SKM-1 (cell line): ENCODE results near the gene EEFSEC.

Experiments used
- DNase-seq: peaks from one replicate; lab custom pipeline; 2025; ENCODE audit not compliant: unreplicated experiment; lab: John Stamatoyannopoulos, UW

The EEFSEC gene

GRCh38 chr3:128364808-128365360 is 211.6 kb downstream of the EEFSEC start:
- DNase-seq, result no peak

GRCh38 chr3:128366136-128366535 is 212.9 kb downstream of the EEFSEC start:
- DNase-seq, result no peak

DNA sequence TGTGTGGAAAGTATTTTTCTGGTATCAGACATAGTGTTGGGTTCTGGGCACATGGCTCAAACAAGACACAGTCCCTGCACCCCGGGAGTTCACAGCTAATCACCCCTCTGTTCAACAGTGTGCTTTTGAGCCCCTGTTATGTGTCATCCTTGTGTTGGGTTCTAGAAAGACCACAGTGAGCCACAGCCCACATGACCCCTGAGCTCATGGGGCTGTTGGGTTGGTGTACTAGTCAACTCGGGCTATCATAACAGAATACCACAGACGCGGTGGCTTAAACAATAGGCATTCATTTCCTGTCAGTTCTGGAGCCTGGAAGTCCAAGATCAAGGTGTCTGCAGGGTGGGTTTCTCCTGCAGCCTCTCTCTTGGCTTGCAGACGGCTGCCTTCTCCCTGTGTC is 213.4 kb downstream of the EEFSEC start:
- DNase-seq, result no peak

DNA sequence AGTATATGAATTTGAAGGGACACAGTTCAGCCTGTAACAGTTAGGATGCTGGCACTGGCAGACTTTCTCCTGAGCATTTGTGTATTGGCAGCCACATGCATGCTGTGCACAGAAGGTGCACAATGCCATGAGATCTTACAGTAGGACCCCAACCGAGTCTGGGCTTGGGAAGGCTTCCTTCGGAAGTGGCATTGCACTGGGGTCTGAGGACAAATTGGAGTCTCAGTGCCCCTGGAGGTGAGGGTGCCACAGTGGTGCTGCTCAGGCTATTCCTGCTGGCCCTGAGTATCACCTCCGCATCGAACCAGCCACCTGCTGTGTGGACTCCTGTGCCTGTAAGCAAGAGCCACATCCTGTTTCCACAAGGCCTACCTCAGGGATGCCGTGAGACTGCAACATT is 213.9 kb downstream of the EEFSEC start:
- no peak for DNase-seq

GRCh38 chr3:128367761-128368160 is 214.5 kb downstream of the EEFSEC start:
- no peak for DNase-seq

DNA sequence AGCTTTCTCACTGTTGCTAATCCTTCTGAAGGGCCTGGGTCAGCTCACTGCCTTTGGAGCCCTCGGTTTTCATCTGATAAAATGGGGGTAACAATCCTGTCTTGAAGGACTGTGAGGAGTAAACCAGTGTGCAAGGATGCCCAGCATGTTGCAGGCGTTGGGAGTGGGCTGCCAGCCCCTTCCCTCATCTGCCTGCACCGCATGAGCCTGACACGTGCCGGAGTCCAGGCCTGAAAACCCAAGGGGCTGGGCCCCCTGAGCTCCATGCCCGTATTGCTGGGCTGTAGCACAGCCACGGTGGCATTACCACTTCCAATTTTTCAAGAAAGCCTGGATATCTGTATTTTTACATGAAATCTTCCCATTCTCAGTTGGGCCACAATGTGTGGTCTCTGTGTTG is 215.3 kb downstream of the EEFSEC start:
- DNase-seq, result no peak

GRCh38 chr3:128369121-128369703 is 215.9 kb downstream of the EEFSEC start:
- no peak for DNase-seq

- no peak for DNase-seq
Measured at GRCh38 chr3:128369881-128370642, 216.8 kb downstream of the EEFSEC start.

DNA sequence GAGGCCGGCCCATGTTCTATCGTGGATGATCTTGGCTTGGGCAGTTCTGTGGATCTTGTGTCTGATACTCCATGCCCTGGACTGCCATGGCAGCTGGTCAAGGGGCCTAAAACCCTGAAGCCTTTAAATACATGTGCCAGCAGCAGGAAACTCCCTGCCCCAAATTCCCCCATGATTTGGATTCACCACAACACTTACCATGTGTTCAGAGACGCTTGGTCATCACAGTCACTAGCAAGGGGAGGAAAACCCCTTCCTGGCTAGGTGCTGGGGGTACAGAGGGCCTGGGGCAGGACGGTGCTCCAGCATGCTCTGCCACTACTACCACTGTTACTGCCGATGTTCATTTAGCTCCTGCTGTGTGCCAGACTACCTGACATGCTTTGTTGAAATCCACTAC is 219.0 kb downstream of the EEFSEC start:
- no peak for DNase-seq

GRCh38 chr3:128372707-128373533 is 219.6 kb downstream of the EEFSEC start:
- no peak for DNase-seq

DNA sequence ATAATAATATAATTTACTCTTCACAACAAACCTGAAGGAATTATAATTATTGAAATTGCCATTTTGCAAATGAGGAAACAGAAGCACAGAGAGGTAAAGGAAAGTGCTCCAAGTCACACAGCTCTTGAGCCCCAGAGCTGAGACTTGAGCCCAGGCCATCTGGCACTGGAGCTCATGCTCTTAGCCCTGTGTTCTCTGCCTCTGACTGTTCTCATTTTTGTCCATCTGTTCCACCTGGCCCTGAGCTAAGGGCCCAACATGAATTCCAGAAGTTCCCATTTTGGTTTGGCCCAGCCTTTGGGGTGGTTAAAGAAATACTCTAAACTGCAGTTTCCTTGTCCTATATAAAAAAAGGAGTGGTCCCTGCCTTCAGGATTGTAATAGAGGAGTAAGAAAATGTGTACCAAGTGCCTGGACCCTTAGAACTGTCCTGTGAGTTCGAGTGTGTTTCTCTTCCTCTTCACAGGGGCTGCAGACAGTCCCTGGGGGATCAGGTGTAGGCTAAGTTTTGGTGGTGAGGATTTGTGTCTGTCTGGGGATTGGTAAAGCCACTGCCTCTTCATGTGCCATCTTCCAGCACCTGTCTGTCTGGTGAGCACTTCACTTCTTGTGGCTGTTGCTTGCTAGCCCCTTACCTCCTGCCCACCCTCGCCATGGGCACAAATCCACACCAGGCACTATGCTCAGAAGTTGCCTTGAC is 221.6 kb downstream of the EEFSEC start:
- no peak for DNase-seq

DNA sequence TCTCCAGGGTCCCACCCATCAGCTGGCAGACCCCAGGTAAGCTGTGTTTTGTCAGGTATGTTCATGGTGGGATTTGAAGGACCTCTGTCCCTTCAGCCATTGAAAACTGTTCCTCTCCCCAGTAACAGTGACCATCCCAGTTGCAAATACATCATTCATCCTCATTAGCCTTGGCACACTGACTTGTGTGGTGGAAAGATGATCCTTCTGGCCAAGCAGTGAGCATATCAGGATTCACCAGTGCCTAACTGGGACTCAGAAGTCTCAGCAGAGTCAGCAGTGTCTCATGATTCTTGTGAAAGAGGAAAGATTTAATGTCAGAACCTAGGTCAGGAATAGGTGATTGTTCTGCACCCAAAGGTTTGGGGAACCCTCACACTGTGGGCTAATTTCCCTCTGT is 223.2 kb downstream of the EEFSEC start:
- DNase-seq, result no peak

- DNase-seq, result no peak
Measured at GRCh38 chr3:128378631-128379347, 225.5 kb downstream of the EEFSEC start.

DNA sequence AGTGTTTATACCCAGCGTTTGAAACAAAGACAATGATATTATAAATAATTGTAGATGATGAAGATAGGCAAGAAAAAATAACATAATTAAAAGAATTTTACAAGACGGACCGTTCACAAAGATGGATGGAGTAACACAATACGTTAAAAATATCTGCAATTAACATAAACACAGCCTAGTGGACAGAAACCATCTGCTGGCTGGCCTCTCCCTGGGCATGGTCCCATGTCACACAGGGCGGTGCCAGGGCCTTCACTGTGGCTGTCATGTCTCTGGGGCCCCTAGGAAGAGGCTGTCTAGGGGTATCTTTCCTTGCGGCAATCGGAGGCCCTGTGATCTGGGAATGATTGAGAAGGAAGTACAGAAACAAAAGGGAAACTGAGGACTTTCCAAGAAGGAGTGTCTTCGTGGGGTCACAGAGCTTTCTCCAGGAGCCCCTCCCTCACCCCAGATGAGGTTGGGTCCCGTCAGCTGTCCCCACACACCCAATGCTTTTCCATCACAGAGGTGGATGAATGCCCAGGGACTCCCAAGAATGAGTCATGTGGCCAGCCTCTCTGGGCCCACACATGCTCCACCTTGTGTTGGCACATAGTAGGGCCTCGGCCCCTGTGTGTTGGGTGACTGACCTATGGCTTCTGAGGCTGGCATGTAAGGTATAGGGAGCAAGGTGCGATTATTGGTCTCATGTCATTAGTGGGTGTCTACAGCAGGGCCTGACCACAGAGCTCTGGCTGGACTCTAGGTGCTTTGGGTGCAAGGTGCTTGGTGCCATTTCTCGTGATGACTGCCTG is 226.3 kb downstream of the EEFSEC start:
- no peak for DNase-seq

DNA sequence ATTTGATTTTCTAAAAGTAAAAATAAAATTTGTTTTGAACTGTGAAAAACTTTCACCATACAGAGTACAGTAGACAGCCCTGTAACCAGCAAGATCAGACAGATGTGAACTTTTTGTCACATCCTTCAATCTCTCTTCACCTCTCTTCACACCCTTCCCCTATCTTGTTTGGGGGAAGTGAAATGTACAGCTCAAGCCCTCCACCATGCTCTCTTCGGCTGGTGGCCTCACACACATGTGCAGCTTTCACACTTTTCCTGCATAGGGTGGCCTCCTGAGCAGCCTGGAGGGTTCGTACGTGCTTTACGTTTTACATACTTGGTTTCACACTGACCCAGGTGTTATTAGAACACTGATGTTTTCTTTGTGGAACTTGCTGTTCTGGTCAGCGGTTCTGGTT is 227.0 kb downstream of the EEFSEC start:
- DNase-seq, result no peak

DNA sequence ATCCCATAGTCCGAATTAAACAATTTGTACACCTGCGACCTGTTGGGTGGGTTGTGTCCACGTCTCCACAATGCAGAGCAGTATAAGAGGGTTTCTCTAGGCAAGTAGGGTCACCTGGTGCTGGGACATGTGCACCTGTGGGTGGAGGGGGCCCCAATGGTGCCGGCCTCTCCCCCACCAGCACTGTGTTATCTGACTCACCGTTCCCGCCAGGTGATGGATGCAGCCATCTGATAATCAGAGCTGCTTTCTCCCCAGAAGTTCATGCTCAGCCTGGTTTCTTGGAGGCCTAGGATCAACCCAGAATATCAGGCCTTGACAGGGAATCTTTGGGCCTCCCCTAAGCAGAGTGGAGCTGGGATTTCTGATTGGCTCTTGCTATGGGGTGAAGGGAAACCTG is 227.4 kb downstream of the EEFSEC start:
- no peak for DNase-seq

DNA sequence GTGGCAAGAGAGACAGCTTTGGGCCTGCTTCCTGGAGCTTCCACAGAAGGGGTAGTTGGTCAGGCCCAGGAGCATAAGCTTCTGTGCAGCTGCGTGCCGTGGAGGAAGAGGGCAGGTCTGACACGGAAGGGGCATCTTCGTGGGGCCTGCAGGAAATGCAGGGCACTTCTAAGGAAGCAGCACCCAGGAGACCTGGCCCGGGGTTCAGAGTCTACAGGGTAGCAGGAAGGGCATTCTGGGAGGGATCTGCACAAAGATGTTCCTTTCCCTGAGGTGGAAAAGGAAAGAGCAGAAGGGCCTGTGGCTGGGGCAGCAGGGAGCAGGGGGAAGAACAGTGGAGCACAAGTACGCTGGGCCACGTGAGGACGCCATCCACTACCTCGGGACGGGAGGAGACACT is 228.3 kb downstream of the EEFSEC start:
- DNase-seq, result no peak

- no peak for DNase-seq
Measured at GRCh38 chr3:128382221-128382807, 229.0 kb downstream of the EEFSEC start.
